Subcutaneous adipose tissue (tissue), 4 donors: Measurements from ENCODE around the gene SELPLG. TPM values are rescaled to one million over a fixed set of nuclear protein-coding genes. Genes with fewer than 3 reads are reported as not detected.

Experiments used
- total RNA-seq, 4 donors: library from RNA; depleted of rRNA; stranded (reverse); fragments of >200 nt; gene quantifications; one replicate each; pipeline ENCODE4 v1.1.0, GENCODE V29; 2016
- TF ChIP-seq, protein P1 (sequence below): fragments of 450-650 bp; IDR thresholded peaks from one replicate; pipeline ENCODE4 v1.5.1; 2016; ENCODE audit warnings: low read depth, mild to moderate bottlenecking, control low read depth, antibody characterized with exemption, moderate library complexity

The SELPLG gene
- total RNA-seq, 4 donors from 2014 or later: 4.3 to 28.0 (median 15.4) TPM

DNA sequence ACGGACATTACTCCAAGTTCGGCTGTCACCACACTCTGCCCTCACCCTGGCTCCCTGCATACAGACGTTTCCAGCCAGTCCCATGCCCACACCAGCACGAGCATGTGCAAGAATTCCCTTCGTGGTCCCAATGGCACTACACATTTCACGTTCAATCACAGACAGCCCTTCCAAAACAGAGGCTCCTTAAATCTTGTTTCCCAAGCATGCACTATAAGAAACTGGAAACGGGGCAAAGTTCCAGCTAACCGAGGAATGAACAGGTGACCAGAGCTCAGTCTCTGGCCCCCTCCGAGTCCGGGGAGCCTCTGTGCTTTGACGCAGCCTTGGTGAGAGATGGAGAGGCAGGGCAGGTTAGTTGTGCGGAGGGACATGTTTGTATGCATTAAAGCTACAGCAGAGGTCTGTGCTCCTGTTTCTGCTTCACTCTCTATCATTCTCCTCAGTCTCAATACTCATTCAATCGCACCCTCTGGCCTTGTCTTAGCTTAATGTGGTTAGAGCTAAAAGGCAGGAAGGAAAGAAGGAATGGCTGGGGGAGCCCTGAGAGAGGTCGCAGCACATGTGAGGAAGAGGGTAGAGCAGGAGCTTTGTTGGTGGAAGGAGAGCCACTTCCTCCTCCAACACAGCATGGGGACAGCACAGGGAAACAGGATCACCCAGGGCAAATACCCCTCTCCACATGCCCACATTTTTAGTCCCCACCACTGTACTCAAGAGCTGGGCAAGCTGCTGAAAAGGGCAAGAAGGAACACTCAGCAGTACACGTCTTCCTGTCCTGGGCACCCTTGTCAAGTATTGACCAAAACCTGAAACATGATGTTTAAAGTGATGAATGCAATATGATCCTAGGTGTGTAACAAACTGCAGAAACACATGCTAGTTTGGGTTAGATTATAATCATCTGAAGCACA, 12.2 kb upstream of the SELPLG start:
- TF ChIP-seq, protein P1, sequence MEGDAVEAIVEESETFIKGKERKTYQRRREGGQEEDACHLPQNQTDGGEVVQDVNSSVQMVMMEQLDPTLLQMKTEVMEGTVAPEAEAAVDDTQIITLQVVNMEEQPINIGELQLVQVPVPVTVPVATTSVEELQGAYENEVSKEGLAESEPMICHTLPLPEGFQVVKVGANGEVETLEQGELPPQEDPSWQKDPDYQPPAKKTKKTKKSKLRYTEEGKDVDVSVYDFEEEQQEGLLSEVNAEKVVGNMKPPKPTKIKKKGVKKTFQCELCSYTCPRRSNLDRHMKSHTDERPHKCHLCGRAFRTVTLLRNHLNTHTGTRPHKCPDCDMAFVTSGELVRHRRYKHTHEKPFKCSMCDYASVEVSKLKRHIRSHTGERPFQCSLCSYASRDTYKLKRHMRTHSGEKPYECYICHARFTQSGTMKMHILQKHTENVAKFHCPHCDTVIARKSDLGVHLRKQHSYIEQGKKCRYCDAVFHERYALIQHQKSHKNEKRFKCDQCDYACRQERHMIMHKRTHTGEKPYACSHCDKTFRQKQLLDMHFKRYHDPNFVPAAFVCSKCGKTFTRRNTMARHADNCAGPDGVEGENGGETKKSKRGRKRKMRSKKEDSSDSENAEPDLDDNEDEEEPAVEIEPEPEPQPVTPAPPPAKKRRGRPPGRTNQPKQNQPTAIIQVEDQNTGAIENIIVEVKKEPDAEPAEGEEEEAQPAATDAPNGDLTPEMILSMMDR: no peak

DNA sequence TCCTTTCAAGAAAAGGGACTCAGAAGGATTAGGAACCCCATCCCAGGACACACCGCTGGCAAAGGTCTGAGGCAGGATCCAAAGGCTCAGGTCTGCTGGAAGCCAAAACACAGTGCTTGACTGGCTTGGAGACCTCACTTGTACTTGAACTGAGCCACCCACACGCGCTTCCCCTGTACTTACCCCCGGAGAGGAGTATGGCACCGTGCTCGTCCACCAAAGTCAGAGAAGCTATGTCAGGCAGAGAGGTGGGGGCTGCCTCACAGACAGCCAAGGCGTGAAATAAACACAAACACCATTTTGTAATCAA, 11.1 kb upstream of the SELPLG start:
- TF ChIP-seq, protein P1: no peak

DNA sequence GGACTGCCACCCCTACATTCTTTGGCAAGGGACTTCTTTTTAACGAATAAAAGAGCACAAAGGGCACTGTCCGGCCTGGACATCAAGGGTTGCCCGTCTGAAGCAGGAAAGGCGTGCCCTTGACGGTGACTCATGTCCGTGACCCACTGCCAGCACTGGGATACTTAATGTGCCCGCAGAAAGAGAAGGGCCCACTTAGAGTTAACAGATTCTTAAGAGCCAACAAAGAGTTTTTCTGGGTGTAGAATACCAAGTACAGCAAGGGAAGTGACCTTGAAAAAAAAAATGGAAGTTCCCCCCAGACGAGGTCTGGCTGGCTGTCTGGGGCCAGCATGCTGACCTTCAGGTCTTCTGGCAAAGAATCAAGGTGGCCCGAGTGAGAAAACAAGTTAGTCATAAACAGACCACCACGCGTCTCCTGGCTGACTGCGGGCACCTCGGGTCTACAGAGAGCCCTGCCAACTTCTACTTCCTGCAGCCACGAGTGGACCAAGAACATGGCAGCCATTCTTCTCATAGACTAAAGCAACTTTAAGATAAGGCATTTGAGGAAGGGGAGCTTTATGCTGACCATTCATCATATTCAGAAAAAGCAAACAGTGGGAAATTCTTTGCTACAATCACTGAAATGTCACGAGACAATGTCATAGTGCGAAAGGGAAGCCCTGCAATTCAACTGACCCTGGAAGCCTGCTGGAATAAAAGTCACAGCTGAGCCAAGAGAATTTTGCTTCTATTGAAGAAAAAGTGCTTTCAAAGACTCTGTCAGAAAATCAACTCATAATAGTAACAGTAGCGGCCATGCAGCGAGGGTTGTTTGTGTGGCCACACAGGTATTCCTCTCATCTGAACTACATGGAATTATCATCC, 10.5 kb upstream of the SELPLG start:
- TF ChIP-seq, protein P1: no peak

DNA sequence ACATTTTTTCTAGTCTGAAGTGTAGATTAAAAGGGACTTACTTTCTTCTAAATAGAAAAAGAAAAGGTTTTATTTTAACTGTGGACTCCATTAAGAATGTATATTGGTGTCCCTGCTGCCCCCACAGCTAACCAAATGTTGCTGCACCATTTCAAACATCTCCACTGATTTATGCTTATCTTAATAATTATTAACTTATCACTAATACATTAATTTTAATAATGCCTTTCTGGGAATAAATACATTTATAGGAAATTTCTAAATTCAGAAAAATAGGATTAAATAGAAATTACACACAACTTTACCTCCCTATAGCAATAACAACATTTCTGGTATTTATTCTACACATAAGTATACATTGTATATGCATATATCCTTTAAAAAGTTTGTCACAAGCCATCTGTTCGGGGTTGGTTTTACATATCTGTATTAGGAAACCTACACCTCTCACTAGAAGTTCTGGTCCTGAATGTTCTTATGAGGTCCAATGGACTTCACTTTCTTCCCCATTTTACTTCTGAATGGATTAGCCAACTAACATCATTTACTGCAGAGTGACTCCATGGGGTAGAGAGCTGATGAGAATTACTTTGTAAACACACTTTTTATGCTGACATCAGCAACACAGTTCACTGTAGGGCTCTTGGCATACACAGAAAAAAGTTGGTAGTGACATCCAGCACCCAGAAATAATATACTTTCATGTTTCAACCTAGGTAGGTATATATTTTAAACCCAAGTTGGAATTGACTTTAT, 9.4 kb upstream of the SELPLG start:
- TF ChIP-seq, protein P1: no peak

DNA sequence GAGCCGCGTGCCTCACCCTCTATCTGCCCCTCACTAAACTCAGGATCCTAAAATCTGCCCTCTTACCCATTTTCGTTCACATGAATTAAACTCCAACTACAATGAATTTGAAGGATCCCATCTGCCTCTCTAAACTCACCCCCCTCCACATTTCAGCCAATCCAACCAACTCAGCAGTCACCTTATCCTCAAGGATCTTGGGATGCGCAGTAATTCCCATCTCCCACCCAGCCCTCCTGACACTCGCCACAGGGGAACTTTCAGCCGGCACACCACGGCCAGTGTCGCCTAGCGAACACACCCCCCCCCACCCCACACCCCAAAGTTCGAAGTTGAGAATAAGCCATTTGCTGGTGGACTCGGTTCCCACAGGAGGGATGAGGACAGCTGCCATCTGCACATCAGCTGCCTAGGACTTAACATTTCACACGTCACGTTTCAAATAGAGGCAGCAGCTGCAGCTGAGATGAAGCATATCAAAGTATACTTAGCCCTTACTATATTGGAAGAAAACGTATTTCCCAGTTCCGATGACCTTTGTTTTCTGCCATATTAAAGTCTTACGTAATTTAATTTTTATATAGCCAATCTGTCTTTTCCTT, 8.7 kb upstream of the SELPLG start:
- TF ChIP-seq, protein P1: no peak

DNA sequence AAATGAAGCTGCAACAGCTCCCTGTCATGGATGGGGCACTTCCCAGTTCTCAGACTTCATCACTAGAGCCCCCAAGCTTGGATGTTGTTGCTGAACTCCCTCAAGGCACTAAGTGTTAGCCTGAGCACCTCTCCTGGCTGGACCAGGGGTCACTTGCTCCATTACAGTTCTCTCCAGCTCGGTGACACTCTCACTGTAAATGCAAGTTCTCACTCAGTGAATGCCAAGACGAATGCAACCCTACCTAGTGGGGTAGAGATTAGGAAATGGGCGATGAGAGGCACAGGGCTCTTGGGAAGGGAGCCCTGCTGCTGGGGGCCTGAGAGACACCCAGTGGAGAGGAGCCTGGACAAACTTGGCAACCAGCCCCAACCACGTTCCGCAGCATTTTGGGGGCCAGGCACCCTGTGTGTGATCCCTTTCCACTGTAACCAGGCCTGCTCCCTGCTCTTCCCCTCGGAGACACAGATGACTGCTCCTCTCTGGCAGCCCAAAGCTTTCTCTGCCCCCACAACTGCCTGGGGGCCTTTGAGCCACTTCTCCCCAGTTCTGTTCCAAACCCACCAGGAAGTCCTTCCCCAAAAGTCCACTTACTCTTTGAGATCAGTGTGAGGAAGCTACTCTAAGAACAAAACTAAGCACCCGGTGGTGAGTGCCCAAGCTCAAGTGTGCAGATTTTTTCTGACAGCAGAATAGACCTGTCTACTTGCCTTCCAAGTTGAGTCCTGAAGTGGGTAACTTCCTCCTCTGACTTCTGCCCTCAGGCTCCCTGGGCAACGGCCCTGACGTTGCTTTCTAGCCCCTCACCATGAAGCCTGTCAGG, 8.0 kb upstream of the SELPLG start:
- TF ChIP-seq, protein P1: no peak
